ENCODE data around the gene GNB1. TPM values are rescaled to one million over a fixed set of nuclear protein-coding genes. Genes with fewer than 3 reads are reported as not detected.

Gene GNB1
- total and polyA plus RNA-seq, 4 donors = 114 to 338 (median 191) TPM

DNA sequence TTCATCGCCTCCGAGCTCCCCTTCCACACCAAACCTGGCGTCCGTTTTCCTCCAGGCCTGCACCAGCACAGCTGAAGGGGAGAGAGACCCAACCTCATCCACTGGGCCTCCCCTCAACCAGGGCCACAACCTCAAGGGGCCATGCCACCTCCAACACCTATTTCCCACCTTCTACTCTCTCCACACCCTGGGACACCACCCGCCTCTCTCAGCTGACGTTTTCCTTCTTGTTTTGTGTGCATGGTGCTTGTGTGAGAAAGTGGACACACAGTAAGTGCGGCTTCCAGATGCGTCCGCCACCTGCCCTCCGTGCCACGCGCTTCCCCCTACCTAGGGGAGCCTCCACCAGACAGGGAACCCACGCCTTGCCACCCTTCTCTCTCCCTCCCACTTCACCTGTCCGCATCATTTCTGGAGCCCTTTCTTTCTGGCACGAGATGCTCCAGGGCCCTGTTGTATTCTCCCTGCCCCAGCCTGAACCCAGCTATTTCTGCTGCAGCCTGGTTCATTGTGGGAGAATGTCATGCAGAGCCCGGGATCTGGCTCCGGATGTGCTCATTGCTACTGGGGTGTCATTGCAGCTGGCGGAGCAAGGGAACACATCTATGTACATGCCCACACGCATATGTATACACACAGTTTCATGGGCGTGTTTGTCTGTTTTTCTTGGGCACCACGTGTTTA, 1.3 kb upstream of the GNB1 start:
- Histone ChIP-seq H3K9ac (ENCODE audit: insufficient read depth in 1 of 2, low read length in 2 of 2) (peak overlapping the region; percentile 28 to 53), H3K27me3 (ENCODE audit: control insufficient read depth in 3 of 3, insufficient read depth in 3 of 3, low read length in 2 of 3) (peaks cover 0 to 2% (median 0%) of the 10 kb centered on the region in 3 donors), H3K36me3 (ENCODE audit: control insufficient read depth in 4 of 4, insufficient read depth in 4 of 4, low read length in 4 of 4) (peaks cover 0 to 2% (median under 1%) of the 10 kb centered on the region in 4 donors), H3K4me3 (peak overlapping the region; percentile 44), H3K9me3 (ENCODE audit: control insufficient read depth in 4 of 4, insufficient read depth in 3 of 4, low read length in 3 of 4) (no peaks in the 10 kb centered on the region), H3K27ac (ENCODE audit: low read depth in 1 of 2, low read length in 1 of 2) (peak overlapping the region; percentile 47 to 94), H3K4me1 (ENCODE audit: control insufficient read depth in 5 of 5, insufficient read depth in 5 of 5, low read length in 5 of 5) (peaks cover 5 to 28% (median 6%) of the 10 kb centered on the region in 5 donors)
- WGBS, 2 donors = 41 to 65% methylated on average over 21 of the region's 21 CpGs
- ATAC-seq (ENCODE audit: insufficient read depth, low FRiP score) (no peak), DNase-seq (no peak)
- TF ChIP-seq, protein P1, sequence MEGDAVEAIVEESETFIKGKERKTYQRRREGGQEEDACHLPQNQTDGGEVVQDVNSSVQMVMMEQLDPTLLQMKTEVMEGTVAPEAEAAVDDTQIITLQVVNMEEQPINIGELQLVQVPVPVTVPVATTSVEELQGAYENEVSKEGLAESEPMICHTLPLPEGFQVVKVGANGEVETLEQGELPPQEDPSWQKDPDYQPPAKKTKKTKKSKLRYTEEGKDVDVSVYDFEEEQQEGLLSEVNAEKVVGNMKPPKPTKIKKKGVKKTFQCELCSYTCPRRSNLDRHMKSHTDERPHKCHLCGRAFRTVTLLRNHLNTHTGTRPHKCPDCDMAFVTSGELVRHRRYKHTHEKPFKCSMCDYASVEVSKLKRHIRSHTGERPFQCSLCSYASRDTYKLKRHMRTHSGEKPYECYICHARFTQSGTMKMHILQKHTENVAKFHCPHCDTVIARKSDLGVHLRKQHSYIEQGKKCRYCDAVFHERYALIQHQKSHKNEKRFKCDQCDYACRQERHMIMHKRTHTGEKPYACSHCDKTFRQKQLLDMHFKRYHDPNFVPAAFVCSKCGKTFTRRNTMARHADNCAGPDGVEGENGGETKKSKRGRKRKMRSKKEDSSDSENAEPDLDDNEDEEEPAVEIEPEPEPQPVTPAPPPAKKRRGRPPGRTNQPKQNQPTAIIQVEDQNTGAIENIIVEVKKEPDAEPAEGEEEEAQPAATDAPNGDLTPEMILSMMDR (IDR thresholded peaks at IDR 0.05; ENCODE audit: control extremely low read depth, extremely low read depth) = no peak

DNA sequence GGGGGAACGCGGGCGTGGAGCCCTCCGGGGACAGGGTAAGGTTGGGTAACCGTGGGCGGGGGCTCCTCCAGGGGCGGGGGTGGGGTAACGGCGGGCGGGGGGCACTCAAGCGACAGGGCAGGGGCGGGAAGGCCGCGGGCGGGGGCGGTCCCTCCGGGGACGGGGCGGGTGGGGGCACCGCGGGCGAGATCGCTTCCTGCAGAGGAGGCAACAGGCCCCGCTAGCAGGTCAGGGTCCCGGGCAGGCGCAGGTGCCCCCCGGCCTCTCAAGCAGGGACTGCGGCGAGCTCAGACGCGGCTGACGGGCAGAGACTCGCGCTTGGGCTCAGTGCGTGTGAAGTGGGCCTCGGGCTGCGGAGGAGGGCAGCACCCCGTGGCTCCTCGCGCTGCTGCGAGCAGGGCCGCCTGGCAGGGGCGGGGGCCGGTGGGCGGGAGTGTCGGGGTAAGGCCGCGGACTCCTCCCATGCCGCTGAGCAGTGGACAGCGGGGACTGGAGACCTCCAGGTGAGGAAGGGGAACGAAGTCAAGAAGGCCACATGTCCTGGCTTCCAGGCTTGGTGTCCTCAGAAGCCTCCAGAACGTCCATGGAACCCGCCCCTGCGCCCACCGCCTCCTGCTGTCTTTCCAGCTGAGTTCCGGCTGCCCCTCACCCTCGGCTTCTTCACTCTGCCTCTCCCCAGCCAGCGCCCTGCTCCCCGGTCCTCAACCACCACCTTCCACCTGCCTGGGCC, 627 bp upstream of the GNB1 start:
- peak overlapping the region; percentile 44 for H3K4me3 ChIP-seq
- peak overlapping the region; percentile 28 to 53 for H3K9ac ChIP-seq (ENCODE audit: insufficient read depth in 1 of 2, low read length in 2 of 2)
- no peaks in the 10 kb centered on the region for H3K9me3 ChIP-seq (ENCODE audit: control insufficient read depth in 4 of 4, insufficient read depth in 3 of 4, low read length in 3 of 4)
- peak; percentile 44 for ATAC-seq (ENCODE audit: insufficient read depth, low FRiP score)
- peak in 2 of 3 donors; percentile 71 to 78 for DNase-seq
- H3K27ac ChIP-seq (ENCODE audit: low read depth in 1 of 2, low read length in 1 of 2) = peak overlapping the region; percentile 94 to 95
- H3K36me3 ChIP-seq (ENCODE audit: control insufficient read depth in 4 of 4, insufficient read depth in 4 of 4, low read length in 4 of 4) = peaks cover 0 to 2% (median under 1%) of the 10 kb centered on the region in 4 donors
- TF ChIP-seq, protein P1 (IDR thresholded peaks at IDR 0.05; ENCODE audit: control extremely low read depth, extremely low read depth) = no peak
- peaks cover 5 to 28% (median 6%) of the 10 kb centered on the region in 5 donors for H3K4me1 ChIP-seq (ENCODE audit: control insufficient read depth in 5 of 5, insufficient read depth in 5 of 5, low read length in 5 of 5)
- peaks cover 0 to 2% (median 0%) of the 10 kb centered on the region in 3 donors for H3K27me3 ChIP-seq (ENCODE audit: control insufficient read depth in 3 of 3, insufficient read depth in 3 of 3, low read length in 2 of 3)
- WGBS, 2 donors = 1% methylated on average over 51 to 59 of the region's 59 CpGs

DNA sequence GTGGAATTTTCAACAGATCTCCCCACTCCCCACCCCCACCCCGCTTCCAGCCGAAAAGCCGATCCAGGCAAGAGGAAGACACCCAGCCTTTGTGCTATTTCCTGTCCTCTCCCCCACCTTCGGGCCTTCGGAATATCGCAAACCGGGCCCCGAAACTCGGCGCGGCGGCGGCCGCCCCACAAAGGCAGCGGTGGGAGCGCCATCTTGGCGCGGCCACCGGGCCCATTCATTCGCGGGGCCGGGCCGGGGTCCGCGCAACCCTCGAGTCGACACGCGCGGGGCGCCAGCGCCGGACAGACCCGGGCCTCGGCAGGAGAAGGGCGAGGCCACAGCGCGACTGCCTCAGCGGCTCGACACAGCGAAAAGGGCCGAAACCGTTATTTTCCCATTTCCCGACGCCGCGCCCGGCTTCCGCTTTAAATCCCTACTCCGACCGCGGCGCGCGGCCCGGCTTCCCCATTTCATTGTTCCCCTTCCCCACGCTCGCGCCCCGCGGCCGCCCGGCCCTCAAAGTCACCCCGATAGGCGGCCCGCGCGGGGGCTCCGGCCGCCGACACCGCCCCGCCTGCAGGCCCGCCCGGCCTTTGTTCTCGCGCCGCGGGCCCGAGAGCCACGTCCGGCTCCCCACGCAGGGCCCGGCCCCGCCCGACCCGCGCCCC, 911 bp downstream of the GNB1 start:
- DNase-seq (peak; percentile 35 to 56 (median 52)), ATAC-seq (ENCODE audit: insufficient read depth, low FRiP score) (peak; percentile 21)
- no peaks in the 10 kb centered on the region for H3K27me3 ChIP-seq (ENCODE audit: control insufficient read depth in 3 of 3, insufficient read depth in 3 of 3, low read length in 2 of 3)
- 0% methylated on average over 63 to 88 of the region's 88 CpGs for WGBS, 2 donors
- peaks cover 5 to 27% (median 9%) of the 10 kb centered on the region in 5 donors for H3K4me1 ChIP-seq (ENCODE audit: control insufficient read depth in 5 of 5, insufficient read depth in 5 of 5, low read length in 5 of 5)
- TF ChIP-seq, protein P1 (IDR thresholded peaks at IDR 0.05; ENCODE audit: control extremely low read depth, extremely low read depth) = no peak
- H3K27ac ChIP-seq (ENCODE audit: low read depth in 1 of 2, low read length in 1 of 2) = peak overlapping the region; percentile 90 to 95
- H3K9ac ChIP-seq (ENCODE audit: insufficient read depth in 1 of 2, low read length in 2 of 2) = peak overlapping the region; percentile 36 to 63
- H3K9me3 ChIP-seq (ENCODE audit: control insufficient read depth in 4 of 4, insufficient read depth in 3 of 4, low read length in 3 of 4) = no peaks in the 10 kb centered on the region
- peak overlapping the region; percentile 89 for H3K4me3 ChIP-seq
- peaks cover 0 to 2% (median under 1%) of the 10 kb centered on the region in 4 donors for H3K36me3 ChIP-seq (ENCODE audit: control insufficient read depth in 4 of 4, insufficient read depth in 4 of 4, low read length in 4 of 4)

Data from lung (tissue), 12 donors.